Stimulated activated CD8-positive, alpha-beta memory T cell treated with anti-CD3 and anti-CD28 coated beads, Interleukin-7, amount 100 ng/mL, for 24 hours (primary cell): ENCODE data around the gene CDKN2AIP.

Experiments used
- DNase-seq: peaks from one replicate; pipeline ENCODE4 v3.0.0-alpha.2; 2020; ENCODE audit warnings: low read depth

Gene CDKN2AIP

GRCh38 chr4:183495184-183495583 is 50.7 kb downstream of the CDKN2AIP start:
- DNase-seq: no peak
